HFF-Myc (cell line): ENCODE data around the gene NPAS2.
A peak's percentile ranks its signal among the peaks of the same experiment; 100 is the strongest.

Experiments used
- DNase-seq: peaks from one replicate; pipeline ENCODE4 v3.0.0-alpha.2; 2011; ENCODE audit warnings: low read depth; ENCODE audit errors: extremely low read depth
- H3K4me3 ChIP-seq: replicated peaks from 2 replicates; pipeline ENCODE4 v1.5.1; 2011; ENCODE audit warnings: low read depth, mild to moderate bottlenecking, control low read depth, low read length
- CTCF ChIP-seq: IDR thresholded peaks from 2 replicates; pipeline ENCODE4 v1.5.1; 2012; ENCODE audit warnings: mild to moderate bottlenecking, low read depth, low read length, control low read depth; ENCODE audit errors: missing control alignments

The NPAS2 gene

GRCh38 chr2:101002562-101003277 lies 182.8 kb downstream of the NPAS2 start:
- no peak for DNase-seq
- H3K4me3 ChIP-seq: peak overlapping the region; percentile 87

GRCh38 chr2:101003278-101003775 lies 183.4 kb downstream of the NPAS2 start:
- no peak for TF ChIP-seq CTCF
- H3K4me3 ChIP-seq: peak overlapping the region; percentile 87
- DNase-seq: no peak

More at GRCh38 chr2:101002562-101003277, 182.8 kb downstream of the NPAS2 start:
- no peak for TF ChIP-seq CTCF

- no peak for DNase-seq
- H3K4me3 ChIP-seq: peak overlapping the region; percentile 87
- no peak for TF ChIP-seq CTCF
Observed at GRCh38 chr2:101004620-101005325, 184.8 kb downstream of the NPAS2 start.

GRCh38 chr2:101006065-101006715 lies 186.3 kb downstream of the NPAS2 start:
- TF ChIP-seq CTCF: no peak
- no peak for DNase-seq
- peak overlapping the region; percentile 87 for H3K4me3 ChIP-seq

- DNase-seq: no peak
- no peak overlapping the region for H3K4me3 ChIP-seq
- TF ChIP-seq CTCF: no peak
Observed at GRCh38 chr2:101007415-101008345, 187.7 kb downstream of the NPAS2 start.

GRCh38 chr2:101011152-101011551 lies 191.2 kb downstream of the NPAS2 start:
- no peak for DNase-seq
- H3K4me3 ChIP-seq: no peak overlapping the region
- TF ChIP-seq CTCF: no peak
